Stomach (tissue), 4 donors: ENCODE results near the gene COPG1.

ENCODE experiments used
- CTCF ChIP-seq, 7 experiments: fragments of 450-650 bp in 4 of 7; fragments of 200-600 bp in 3 of 7; sonication (generic) in 3 of 7; IDR thresholded peaks; one replicate each; pipeline ENCODE4 v1.5.1; 2016 to 2019; ENCODE audit warnings: antibody characterized with exemption in 7 of 7, control low read depth in 2 of 7, mild to moderate bottlenecking in 1 of 7
- POLR2AphosphoS5 ChIP-seq, 3 donors: sonication (generic); formaldehyde crosslinking; IDR thresholded peaks; one replicate each; pipeline ENCODE4 v1.6.1; 2016; ENCODE audit warnings: antibody characterized with exemption in 3 of 3

GRCh38 chr3:129295286-129295685, 45.9 kb downstream of the COPG1 start:
- TF ChIP-seq POLR2AphosphoS5 (IDR thresholded peaks at IDR 0.05) (no peak), CTCF (IDR thresholded peaks at IDR 0.05) (no peak)
